BE2C (cell line): ENCODE results near the gene NFAM1.

Experiments used
- DNase-seq: peaks from one replicate; pipeline ENCODE4 v3.0.0-alpha.2; 2020
- H3K27me3 ChIP-seq: fragments of 250-450 bp; sonication (Bioruptor Pico); 2 replicates; pipeline ENCODE4 v1.5.1; 2020; ENCODE audit warnings: mild to moderate bottlenecking
- H3K36me3 ChIP-seq: fragments of 250-450 bp; sonication (Bioruptor Pico); 2 replicates; pipeline ENCODE4 v1.5.1; 2020; ENCODE audit warnings: mild to moderate bottlenecking
- H3K4me1 ChIP-seq: fragments of 250-450 bp; sonication (Bioruptor Pico); 2 replicates; pipeline ENCODE4 v1.5.1; 2020
- H3K4me3 ChIP-seq: 2 replicates; pipeline ENCODE4 v1.5.1; 2011; ENCODE audit warnings: low read depth, low read length
- H3K9me3 ChIP-seq: fragments of 250-450 bp; sonication (Bioruptor Pico); 2 replicates; pipeline ENCODE4 v1.5.1; 2020
- TF ChIP-seq, protein P1 (sequence below): IDR thresholded peaks from 2 replicates; pipeline ENCODE4 v1.5.1; 2012; ENCODE audit warnings: mild to moderate bottlenecking, low read depth, low read length

NFAM1 gene

DNA sequence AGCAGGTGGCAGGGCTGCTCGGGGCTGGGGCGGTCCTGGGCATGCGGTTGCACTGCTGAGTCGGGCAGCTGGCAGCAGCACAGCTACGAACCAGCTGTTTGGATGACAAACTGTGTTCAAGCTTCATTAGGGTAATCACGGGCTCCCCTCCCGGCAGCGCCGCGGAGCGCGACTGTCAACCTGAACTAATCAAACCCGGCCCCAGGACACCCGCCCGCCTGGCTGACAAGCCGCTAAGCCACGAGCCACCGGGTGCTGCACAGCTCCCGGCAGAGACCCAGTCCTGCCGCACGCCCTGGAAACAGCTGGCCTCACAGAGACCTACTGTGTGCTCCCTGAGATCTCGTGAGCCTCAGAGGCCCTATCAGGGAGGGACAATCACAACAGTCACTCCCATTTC, 101.2 kb downstream of the NFAM1 start:
- no peak overlapping the region for H3K4me3 ChIP-seq
- no peaks in the 10 kb centered on the region for H3K27me3 ChIP-seq
- peaks cover 30% of the 10 kb centered on the region for H3K4me1 ChIP-seq
- no peaks in the 10 kb centered on the region for H3K9me3 ChIP-seq
- TF ChIP-seq, protein P1, sequence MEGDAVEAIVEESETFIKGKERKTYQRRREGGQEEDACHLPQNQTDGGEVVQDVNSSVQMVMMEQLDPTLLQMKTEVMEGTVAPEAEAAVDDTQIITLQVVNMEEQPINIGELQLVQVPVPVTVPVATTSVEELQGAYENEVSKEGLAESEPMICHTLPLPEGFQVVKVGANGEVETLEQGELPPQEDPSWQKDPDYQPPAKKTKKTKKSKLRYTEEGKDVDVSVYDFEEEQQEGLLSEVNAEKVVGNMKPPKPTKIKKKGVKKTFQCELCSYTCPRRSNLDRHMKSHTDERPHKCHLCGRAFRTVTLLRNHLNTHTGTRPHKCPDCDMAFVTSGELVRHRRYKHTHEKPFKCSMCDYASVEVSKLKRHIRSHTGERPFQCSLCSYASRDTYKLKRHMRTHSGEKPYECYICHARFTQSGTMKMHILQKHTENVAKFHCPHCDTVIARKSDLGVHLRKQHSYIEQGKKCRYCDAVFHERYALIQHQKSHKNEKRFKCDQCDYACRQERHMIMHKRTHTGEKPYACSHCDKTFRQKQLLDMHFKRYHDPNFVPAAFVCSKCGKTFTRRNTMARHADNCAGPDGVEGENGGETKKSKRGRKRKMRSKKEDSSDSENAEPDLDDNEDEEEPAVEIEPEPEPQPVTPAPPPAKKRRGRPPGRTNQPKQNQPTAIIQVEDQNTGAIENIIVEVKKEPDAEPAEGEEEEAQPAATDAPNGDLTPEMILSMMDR = no peak
- H3K36me3 ChIP-seq = no peaks in the 10 kb centered on the region
- DNase-seq = peak; percentile 83
